WTC11 (cell line): ENCODE data around the gene ACBD4.

ENCODE experiments used
- ELF4 ChIP-seq: sonication (generic); formaldehyde crosslinking; IDR thresholded peaks from 2 replicates; pipeline ENCODE4 v1.8.1; 2022; ENCODE audit warnings: low read depth, mild to moderate bottlenecking, moderate library complexity, missing genetic modification reagents
- ESRRA ChIP-seq: sonication (generic); formaldehyde crosslinking; IDR thresholded peaks from 2 replicates; pipeline ENCODE4 v1.8.1; 2022; ENCODE audit warnings: mild to moderate bottlenecking, missing genetic modification reagents, borderline replicate concordance
- ETV6 ChIP-seq: sonication (generic); formaldehyde crosslinking; IDR thresholded peaks from 2 replicates; pipeline ENCODE4 v1.8.1; 2022; ENCODE audit warnings: mild to moderate bottlenecking, missing genetic modification reagents
- JUN ChIP-seq: sonication (generic); formaldehyde crosslinking; IDR thresholded peaks from 2 replicates; pipeline ENCODE4 v1.8.0; 2023; ENCODE audit warnings: mild to moderate bottlenecking, missing genetic modification reagents
- ZNF232 ChIP-seq: sonication (generic); formaldehyde crosslinking; IDR thresholded peaks from 2 replicates; pipeline ENCODE4 v1.8.0; 2022; ENCODE audit warnings: mild to moderate bottlenecking, missing genetic modification reagents
- TF ChIP-seq, protein P1 (sequence below): sonication (generic); formaldehyde crosslinking; IDR thresholded peaks from 2 replicates; pipeline ENCODE4 v1.8.0; 2022; ENCODE audit warnings: mild to moderate bottlenecking, missing genetic modification reagents
- TF ChIP-seq, protein P2 (sequence below): fragments of 200-600 bp; IDR thresholded peaks from 2 replicates; pipeline ENCODE4 v1.8.0; 2022; ENCODE audit warnings: antibody characterized with exemption
- TF ChIP-seq, protein P3 (sequence below): sonication (generic); formaldehyde crosslinking; IDR thresholded peaks from 2 replicates; pipeline ENCODE4 v1.8.0; 2023; ENCODE audit warnings: missing genetic modification reagents

DNA sequence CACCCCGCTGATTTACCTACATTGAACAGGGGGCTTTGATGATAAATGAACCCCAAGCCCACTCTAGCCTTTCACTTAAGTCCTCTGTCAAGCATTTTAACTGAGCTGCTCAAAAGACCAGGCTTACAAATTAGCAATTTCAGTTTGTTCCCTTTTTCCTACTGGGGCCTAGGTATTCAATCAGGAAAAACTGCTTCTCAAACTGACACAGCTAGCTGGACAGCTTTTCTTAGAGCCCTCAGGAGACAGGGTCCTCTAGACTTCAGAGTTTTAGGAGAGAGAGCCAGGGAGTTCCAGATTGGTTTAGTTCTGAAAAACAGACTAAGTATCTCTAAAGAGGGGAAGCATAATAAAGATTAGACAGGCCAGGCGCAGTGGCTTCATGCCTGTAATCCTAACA is 20.0 kb downstream of the ACBD4 start:
- TF ChIP-seq ZNF232 (CRISPR knock-in tag) (no peak), ELF4 (CRISPR knock-in tag) (no peak), ETV6 (CRISPR knock-in tag) (no peak), ESRRA (CRISPR knock-in tag) (no peak), JUN (CRISPR knock-in tag) (no peak)
- TF ChIP-seq, protein P1, sequence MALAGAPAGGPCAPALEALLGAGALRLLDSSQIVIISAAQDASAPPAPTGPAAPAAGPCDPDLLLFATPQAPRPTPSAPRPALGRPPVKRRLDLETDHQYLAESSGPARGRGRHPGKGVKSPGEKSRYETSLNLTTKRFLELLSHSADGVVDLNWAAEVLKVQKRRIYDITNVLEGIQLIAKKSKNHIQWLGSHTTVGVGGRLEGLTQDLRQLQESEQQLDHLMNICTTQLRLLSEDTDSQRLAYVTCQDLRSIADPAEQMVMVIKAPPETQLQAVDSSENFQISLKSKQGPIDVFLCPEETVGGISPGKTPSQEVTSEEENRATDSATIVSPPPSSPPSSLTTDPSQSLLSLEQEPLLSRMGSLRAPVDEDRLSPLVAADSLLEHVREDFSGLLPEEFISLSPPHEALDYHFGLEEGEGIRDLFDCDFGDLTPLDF (CRISPR knock-in tag), result no peak
- TF ChIP-seq, protein P2, sequence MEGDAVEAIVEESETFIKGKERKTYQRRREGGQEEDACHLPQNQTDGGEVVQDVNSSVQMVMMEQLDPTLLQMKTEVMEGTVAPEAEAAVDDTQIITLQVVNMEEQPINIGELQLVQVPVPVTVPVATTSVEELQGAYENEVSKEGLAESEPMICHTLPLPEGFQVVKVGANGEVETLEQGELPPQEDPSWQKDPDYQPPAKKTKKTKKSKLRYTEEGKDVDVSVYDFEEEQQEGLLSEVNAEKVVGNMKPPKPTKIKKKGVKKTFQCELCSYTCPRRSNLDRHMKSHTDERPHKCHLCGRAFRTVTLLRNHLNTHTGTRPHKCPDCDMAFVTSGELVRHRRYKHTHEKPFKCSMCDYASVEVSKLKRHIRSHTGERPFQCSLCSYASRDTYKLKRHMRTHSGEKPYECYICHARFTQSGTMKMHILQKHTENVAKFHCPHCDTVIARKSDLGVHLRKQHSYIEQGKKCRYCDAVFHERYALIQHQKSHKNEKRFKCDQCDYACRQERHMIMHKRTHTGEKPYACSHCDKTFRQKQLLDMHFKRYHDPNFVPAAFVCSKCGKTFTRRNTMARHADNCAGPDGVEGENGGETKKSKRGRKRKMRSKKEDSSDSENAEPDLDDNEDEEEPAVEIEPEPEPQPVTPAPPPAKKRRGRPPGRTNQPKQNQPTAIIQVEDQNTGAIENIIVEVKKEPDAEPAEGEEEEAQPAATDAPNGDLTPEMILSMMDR, result no peak
- TF ChIP-seq, protein P3, sequence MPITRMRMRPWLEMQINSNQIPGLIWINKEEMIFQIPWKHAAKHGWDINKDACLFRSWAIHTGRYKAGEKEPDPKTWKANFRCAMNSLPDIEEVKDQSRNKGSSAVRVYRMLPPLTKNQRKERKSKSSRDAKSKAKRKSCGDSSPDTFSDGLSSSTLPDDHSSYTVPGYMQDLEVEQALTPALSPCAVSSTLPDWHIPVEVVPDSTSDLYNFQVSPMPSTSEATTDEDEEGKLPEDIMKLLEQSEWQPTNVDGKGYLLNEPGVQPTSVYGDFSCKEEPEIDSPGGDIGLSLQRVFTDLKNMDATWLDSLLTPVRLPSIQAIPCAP (CRISPR knock-in tag), result no peak
